LNCAP (cell line): ENCODE measurements around the gene RHOB.

Source experiments
- CTCF ChIP-seq: fragments of 450-650 bp; IDR thresholded peaks from 2 replicates; pipeline ENCODE4 v1.5.1; 2017; ENCODE audit warnings: mild to moderate bottlenecking

The RHOB gene

GRCh38 chr2:20436716-20437470 is 10.0 kb upstream of the RHOB start:
- TF ChIP-seq CTCF: no peak

GRCh38 chr2:20438334-20439192 is 8.3 kb upstream of the RHOB start:
- no peak for TF ChIP-seq CTCF

- no peak for TF ChIP-seq CTCF
These were observed 7.7 kb upstream of the RHOB start for GRCh38 chr2:20439193-20439475.

GRCh38 chr2:20439503-20439902 is 7.4 kb upstream of the RHOB start:
- no peak for TF ChIP-seq CTCF

- TF ChIP-seq CTCF: no peak
These were observed 6.8 kb upstream of the RHOB start for GRCh38 chr2:20440001-20440560.

GRCh38 chr2:20443276-20443920 is 3.5 kb upstream of the RHOB start:
- peak; percentile 54 for TF ChIP-seq CTCF

GRCh38 chr2:20444101-20444992 is 2.5 kb upstream of the RHOB start:
- no peak for TF ChIP-seq CTCF
